NCI-H1436 treated with DMSO at 0.1 percent for 48 hours (cell line): ENCODE results near the gene PDE6H.

Experiments used
- DNase-seq: peaks from one replicate; lab custom pipeline; 2025; lab: John Stamatoyannopoulos, UW

The PDE6H gene

DNA sequence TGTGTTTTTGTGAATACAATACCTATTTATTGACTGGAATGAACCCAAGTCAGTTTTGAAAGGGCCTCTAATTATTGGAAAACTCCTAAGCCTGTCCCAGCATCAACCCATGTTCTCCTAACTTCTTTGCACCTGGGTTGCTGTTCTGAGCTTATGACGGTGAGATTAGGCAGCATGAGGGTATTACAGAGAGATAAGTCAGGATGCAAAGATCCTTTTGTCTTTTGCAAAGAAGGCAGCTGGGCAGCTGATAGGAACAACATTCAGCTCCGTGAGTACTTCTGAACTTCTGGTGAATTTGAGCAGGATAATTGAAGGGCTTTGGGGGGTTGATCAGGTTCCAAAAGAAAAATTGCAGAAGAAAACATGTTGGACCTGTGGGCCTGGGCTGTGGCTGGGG lies at the start of gene PDE6H:
Gene PDE6H, plus strand, starts transcription at position 227 of the 400 bp plus-strand sequence. CDS start 4,971 bp downstream, outside the sequence.
- no peak for DNase-seq

DNA sequence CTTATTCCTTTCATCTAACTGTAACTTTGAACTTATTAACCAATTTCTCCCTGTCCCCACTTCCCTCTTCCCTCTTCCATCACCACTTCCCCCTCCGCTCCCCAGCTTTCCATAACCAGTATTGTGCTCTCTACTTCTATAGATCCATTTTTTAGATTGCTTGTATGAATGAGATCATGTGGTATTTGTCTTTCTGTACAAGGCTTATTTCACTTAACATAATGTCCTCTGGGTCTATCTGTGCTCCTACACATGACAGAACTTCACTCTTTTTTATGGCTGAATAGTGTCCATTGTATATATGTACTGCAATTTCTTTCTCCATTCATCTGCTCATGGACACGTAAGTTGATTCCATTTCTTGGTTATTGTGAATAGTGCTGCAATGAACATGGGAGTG lies 48.9 kb upstream of the PDE6H start:
- DNase-seq = no peak

DNA sequence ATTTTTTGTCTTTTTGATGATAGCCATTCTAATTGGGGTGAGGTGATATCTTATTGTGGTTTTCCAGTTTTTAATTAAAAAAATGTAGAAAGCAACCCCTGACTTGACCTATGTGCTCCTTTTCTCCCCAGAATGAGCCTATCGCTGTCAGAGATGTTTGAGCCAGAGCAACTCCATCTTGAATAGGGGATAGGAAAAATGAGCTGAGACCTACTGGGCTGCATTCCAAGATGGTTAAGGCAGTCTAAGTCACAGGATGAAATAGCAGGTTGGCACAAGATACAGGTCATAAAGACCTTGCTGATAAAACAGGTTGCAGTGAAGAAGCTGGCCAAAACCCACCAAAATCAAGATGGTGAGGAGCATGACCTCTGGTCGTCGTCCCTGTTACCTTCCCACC lies 48.3 kb upstream of the PDE6H start:
- DNase-seq = no peak

DNA sequence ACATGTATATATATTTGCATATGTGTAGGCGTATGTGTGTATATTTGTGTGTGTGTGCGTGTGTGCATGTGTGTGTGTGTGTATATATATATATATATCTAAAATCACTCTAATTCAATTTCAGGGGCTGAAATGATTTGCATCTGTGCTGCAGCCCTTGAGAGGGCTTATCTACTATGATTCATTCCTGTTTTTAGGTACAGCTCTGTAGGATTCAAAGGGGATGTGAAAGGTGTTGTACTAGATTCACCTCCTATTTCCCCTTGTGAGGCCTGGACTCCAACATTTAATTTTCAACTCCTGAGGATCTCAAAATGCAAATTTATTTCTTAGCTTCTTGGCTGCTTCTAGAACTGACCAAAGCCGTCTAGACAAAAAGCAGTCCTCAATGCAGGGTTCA lies 45.6 kb upstream of the PDE6H start:
- DNase-seq = no peak

DNA sequence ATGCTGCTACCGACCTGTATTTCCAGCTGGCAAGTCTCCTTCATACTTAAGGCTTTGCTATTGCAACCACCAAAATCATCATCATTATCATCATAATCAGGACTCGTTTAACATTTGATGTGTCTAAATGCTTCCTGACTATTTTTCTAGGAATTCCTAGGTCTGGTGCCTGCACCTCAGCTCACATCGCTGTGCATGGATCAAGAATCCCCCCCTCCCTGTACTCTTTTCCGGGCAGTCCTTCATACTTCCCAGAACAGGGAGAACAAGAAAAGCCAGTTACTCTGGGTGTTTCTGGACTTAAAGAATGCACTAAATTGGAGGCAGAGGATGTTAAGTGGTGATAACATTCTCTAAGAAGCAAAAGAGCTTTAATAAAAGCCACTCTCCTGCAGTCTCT lies 43.9 kb upstream of the PDE6H start:
- DNase-seq = no peak

DNA sequence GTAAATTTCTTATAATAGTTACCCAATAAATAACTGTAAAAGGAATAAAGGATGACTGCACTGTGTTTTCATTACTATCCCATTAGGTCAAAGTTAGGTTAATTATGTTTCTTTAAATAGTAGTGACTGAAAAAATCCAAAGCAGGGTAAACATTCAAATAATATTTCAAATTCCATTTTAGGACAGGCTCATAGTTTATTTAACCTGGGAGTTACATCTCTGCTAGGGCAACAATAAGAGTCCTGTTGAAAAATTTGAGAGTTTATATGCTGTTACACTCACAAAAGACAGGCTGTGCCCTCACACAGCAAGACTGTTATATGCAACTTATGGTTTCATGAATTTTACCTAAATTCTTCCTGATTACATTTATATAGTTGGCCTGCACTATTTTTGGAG lies 42.5 kb upstream of the PDE6H start:
- no peak for DNase-seq

DNA sequence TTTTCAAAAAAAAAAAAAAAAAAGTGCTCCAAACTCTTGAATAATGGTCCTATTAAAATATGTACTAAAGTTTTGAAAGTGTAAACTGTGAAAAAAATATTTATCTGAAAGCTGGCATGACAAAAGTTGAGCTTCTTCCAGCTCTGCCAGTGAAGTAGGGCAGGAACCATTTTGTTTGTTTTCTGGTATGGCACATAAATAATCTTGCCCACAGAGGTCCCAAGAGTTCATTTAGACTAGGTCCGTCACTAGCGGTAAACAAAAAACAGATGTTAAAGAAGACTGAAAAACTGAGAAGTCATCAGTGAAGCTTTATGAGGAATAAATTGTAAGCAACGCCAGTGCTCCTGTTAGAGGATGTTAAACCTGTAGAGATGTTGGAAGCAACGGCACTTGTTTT lies 41.5 kb upstream of the PDE6H start:
- no peak for DNase-seq

DNA sequence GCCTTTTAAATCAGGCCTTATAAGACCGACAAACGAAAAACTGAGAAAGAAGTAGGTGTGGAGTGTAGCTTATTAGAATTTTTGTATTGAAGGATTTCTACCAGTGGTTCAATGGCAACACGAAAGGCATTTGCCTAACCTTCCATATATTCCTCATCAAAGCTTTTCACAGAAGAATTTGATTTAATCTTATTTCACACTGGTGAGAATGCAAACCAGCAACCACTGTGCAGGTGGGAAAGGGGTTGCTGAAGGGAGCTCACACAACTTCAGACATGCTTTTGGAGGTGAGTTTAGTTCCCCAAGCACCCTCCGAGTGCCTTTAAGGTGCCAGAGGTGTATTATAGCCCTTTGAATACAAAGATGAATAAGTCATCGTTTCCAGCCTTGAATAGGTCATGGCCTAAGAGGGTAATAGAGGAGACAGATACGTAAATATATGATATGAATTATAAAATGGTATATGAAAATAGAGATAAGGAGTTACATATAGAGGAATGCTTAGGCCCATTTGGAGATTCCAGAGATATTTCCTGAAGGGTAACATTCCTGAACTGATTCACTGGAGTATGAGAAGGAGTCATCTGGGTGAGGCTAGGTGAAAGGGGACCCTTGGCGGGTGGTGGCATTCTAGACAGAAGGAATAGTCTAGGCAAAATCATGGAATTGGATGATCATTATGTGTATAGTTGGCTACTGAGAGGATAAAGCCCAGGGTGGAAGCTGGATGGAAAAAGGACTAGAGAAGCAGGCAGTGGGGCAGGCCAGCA lies 40.9 kb upstream of the PDE6H start:
- DNase-seq = no peak

DNA sequence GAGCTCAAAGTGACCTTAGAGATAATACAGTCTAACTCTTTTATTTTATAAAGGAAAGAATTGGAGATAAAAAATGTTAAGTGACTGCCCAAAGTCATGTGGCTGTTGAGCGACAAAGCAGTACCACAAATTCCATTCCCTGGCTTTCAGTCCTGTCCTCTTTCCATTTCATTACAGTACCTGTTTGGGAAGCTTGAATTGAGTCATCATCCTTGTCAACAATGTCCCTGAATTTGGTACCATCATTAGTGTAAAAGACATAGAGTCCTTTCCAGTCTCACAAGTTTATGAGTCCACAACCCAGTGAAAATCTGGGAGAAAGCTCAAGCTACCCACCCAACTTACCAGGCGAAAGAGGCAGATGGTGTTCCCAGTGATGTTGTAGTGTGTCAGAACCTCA lies 38.3 kb upstream of the PDE6H start:
- DNase-seq = no peak

DNA sequence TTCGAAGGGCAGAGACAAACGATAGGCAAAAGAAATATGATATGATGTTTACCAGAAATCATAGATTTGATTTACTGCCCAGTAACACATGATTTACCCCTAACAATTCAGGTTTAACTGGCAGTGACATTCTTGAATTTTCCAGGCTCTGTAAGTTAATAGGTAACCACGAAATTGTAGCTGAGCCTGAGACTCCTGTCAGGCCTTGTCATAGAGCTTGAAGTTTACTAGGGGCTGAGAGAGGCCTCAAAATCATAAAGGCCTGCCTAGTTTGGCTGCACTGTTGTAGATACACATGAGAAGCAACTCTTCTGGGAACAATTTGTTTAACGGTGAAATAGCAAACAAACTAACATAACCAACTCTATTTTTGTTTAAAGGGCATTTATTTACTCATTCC lies 37.8 kb upstream of the PDE6H start:
- no peak for DNase-seq

DNA sequence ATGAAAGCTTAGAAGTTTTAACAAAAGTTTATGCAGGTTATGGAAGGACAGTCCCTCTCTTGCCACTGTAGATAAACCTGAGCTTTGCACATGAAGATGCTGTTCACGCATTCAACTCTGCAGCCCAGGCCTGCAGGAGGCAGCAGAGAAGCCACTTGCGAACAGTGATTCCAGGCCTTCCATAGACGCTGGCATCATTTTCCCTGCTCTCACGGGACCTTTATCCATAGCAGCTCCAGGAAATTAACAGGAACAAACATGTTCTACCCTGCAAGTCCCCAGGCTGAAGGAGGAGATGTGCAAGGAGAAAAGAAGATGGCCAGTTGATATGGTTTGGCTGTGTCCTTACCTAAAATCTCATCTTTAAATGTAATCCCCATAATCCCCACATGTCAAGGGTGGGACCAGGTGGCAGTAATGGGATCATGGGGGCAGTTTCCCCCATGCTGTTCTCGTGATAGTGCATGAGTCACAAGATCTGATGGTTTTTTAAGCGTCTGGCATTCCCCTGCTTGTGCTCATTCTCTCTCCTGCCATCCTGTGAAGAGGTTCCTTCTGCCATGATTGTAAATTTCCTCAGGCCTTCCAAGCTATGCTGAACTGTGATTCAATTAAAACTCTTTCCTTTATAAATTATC lies 36.5 kb upstream of the PDE6H start:
- DNase-seq = no peak

DNA sequence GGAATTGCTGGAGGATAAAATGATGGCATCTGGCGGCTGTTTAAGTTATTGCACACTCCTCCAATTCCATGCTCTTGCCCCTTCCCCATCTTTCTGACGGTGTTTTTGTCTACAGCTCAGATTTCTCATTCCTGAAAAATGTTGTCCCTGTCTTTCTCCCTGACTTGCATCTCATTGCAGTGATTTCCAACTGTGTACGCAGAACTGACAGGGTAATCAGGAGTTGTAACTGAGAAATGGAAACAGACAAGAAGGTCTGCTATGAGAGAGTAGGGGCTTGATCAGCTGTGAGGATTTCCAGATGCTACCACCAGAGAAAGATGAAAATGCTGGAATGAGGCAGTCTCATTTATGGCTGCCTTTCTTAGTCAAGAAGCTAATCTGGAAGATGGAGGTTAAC lies 35.8 kb upstream of the PDE6H start:
- no peak for DNase-seq

DNA sequence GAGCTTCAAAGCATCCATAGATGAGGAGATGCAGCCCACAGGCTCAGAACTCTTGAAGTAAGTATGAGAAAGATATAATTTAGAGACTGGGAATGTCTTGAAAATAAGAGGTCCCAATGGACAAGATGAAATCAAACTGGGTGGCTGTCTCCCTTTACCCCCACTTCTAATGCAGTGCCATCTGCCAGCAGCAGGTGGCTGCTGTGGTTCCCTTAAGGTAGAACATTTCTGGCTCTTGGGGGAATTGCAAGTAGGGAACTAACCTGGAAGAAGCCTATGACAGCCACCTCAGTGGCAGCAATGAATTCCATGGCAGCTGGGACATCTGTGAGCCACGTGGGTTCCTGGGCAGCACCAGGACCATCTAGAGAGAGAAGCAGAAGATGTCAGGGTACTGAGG lies 35.2 kb upstream of the PDE6H start:
- no peak for DNase-seq

DNA sequence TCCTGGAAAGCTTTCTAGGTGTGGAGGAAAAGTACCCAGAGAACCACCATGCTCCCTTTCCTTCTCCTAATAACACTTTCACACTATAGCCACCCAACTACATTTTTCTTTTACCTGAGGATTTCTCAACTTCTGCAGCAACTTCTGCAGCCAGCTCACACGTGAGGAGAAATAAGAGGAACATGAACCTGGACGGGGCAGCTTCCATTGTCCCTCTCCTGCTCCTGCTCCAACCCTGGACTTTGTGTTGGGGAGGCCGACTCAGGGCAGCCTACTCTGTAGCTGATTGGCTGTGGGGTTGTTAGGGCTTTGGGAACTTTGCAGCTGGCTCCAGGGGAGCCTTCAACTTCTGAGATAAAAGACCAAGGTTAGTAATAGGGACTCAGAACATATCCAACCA lies 34.5 kb upstream of the PDE6H start, which contains the start of gene ERP27:
Gene ERP27, minus strand, starts transcription at position 237 of the 400 bp plus-strand sequence. Its CDS starts 29 bp downstream, at position 208.
- no peak for DNase-seq

DNA sequence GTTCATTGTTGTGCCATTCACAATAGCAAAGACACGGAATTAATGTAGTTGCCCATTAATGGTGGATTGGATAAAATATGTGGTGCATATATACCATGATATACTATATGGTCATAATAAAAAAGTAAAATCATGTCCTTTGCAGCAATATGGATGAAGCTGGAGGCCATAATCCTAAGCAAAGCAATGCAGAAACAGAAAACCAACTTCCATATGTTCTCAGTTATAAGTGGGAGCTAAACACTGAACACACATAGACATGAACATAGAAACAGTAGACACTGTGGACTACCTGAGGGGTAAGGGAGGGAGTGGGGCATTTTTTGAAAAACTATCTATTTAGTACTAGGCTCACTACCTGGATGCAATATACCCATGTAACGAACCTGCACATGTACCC lies 31.5 kb upstream of the PDE6H start:
- DNase-seq = no peak

DNA sequence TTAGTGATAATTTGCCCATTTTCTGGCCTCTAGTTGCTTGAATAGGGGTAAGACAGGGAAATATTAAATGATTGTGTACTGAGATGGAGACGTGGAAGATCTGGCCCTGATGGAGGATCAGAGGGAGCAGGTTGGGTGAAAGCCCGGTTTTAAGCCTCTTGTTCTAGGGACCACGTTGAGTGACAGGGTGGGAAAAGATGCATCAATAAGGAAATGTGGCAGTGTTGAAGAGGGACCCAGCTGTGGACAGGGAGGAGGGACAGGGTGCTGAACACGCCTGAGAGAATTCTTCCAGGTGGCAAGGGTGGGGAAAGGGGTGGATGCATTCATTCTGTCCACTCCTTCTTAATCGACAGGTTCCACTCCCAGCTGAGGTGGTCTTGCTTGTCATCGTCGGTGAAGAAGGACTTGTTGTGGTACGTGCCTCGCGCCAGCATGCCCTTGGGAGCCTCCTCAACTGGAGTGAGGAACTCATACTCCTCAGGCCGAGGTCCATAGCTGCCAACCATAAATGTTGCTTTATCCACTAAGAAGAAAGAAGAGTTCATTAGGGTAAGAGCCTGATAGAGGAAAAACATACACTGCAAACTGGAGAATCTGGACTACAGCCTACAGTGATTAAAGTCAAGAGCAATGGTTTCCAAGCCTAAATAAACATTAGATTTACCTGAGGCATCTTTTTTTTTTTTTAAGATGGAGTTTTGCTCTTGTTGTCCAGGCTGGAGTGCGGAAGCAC lies 30.5 kb upstream of the PDE6H start:
- no peak for DNase-seq

DNA sequence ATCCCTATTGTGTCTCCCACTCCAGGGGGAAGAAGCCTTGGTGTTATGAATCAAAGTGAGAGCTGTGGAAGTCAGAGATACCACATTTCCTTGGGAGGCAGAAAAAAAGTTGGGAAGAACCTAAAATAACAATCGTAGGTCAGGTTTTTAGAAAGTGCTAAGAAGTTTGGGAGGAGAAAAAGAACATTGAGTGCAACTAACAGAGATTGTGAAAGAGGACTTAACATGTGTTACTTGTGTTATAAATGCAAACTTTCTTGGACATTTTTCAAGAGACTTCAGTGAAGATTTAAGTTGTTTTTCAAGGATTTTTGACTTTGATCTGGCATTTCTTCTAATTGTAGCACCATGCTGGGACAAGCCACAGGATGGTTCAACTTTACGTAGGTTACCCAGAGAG lies 26.7 kb upstream of the PDE6H start:
- no peak for DNase-seq

DNA sequence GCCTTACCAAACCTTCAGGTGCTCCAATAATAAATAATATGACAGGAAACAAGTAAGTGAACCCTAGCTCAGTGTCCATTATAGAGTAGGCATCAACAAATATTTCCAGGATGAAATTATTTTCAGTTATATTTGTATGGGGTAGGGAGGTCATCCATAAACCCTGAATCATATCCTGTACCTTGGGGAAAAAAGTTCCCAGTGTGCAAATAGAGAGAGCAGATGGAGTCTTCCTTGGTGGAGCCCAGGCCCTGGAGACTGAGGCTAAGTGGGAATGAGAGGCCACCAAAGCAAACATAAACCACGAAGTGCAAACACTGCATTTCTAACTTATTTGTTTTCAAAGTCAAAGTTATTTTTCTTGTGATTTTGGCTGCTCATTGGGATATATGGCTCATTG lies 26.0 kb upstream of the PDE6H start:
- DNase-seq = no peak

DNA sequence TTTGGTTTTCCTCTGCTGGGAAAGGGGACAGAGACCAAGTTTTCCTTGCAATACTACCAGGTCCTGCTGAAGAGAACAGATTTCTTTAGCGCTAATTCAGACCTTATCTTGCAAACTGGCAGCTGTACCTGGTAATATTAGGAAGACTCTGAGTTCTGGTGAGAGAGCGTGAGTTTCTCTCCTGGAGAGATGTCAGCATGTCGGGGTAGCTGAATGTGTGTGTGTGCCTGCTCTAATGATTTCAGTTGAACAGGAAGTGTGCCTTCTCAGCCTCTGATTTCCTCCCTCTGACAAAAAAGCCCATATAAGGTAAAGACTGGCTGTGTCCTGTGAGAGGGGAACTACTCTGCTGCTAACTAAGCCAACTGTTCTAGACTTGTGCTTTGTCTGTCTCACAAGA lies 24.2 kb upstream of the PDE6H start:
- no peak for DNase-seq

DNA sequence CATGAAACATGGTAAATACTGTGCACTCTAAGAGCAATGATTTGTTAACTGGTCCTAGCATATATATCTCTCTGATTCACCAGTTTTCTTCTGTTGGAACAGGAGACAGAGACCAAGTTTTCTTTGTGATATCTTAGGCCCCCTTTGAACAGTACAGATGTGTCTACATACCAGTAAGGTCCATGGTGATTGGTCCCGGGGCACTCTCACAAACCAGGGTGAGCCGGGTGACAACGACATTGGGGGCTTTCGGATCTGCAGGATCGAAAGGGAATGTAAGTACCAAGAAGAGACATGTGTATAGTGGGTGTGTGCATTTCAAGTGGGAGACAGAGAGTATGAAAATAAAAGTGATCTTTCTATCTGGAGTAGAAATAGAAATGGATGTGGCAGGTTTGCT lies 23.2 kb upstream of the PDE6H start:
- DNase-seq = no peak

DNA sequence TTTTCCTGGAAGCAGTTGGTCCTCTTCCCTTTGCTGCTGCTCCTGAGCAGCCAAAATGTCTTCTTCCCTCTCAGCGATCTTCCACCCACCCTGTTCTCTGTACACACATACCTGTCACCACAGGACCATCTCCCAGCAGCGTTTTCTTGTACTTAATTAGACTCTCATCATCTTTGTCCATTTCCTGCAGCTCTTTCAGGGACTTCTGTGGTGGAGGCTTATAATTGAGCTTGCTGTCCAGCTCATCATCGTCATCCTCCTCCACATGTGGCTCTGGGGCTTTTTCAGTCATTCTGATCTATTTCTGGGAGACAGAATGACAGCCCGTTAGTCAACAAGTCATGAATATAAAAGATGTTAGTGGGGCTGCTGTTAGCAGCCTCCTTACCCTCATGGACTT lies 22.4 kb upstream of the PDE6H start:
- no peak for DNase-seq

DNA sequence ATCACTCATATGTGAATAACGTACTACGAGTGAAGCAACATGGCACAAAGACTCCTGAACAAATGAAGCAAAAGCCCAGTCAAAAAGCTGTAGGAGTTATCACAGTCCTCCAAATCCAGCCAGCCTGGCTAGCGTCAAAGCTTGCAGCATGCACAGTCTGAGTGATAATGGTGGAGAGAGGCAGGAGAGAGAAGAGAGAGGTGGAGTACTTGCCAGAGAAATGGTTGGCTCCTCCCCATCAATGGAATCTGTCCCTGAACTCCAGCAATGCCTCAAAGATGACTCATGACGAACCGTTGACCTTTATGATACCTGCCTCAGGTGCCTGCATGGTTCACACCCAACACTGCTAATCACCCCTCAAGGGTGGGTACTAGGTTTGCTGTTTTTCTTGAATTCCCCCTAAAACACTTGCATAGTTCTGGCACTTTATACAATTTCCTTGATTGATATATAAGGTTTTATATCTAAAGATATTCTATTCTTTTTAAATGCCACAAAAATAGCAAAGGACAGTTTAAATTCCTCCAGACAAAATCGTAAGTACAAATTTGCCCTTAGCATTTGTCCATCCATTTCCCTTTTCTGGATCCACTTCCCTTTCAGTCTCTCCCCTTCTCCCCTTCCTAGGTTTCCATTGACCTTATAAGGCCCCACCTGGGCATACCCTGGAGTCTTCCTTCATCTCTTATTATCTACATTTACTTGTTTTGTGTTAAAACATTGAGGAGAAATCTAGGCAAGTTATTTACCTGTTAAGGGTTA lies 21.7 kb upstream of the PDE6H start:
- DNase-seq = no peak
